Left ventricle myocardium superior (tissue), 1 donor: ENCODE results near the gene PRR13. TPM values are rescaled to one million over a fixed set of nuclear protein-coding genes. Genes with fewer than 3 reads are reported as not detected.

ENCODE experiments used
- ATAC-seq: fragments of 200-7000 bp; cut with Tn5 transposase; one replicate; pipeline ENCODE4 v1.9.1; 2020; ENCODE audit warnings: mild to moderate bottlenecking, moderate library complexity
- DNase-seq: peaks from one replicate; pipeline ENCODE4 v3.0.0-alpha.2; 2020
- intact Hi-C: fragments of 100-400 bp; cut with micrococcal nuclease; formaldehyde crosslinking; loops from one replicate; pipeline ENCODE4 v1.11.0; 2022
- total RNA-seq: library from RNA; stranded (reverse); fragmentation: NEBNext Ultra II Directional; extraction: Animal tissue kit (Norgen Biotek cat#: 25700); gene quantifications from one replicate; pipeline ENCODE4 v1.2.1, GENCODE V29; 2021
- donor health status: DM: no; HTN: yes; CAD: no; lungs with severe emphysema.

Gene PRR13
- total RNA-seq, 1 donor from 2014 or later: 56.1 TPM

DNA sequence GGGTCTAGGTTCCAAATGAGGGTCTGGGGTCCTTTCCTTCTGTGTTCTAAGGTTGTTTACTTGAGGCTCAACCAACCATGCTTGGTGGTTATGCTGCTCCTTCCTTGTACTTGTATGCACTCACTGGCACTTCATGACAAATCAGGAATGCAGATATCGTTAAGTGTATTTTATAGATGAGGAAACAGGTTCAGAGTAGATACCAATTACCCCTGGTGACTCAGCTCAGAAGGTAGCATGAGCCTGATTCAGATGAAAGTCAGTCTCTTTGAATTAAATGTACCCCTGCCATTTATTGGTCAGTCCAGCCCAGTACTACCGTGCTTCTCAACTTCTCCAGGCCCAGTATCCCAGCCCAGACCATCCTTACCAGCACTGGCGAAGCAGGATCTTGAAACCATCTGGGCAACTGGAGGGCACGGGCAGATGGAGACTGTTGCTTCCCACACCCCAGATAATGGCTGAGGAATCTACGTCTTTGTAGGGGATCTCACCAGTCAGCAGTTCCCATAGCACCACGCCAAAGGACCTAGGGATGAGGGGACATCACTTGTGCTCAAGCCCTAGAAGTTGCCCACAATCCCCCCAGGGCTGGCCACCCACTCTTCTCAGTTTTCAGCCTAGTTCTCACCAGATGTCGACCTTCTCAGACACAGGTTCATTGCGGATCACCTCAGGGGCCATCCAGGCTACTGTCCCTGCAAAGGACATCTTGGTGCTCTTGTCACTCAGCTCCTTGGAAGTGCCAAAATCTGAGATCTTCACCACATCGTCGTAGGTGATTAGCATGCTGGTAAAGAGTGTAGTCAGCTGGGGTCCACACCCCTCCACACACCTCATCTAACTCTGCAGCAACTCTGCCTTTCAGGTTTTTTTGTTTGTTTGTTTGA is 43.4 kb downstream of the PRR13 start:
- intact Hi-C loops: no loop called here
- no peak for ATAC-seq
- no peak for DNase-seq

DNA sequence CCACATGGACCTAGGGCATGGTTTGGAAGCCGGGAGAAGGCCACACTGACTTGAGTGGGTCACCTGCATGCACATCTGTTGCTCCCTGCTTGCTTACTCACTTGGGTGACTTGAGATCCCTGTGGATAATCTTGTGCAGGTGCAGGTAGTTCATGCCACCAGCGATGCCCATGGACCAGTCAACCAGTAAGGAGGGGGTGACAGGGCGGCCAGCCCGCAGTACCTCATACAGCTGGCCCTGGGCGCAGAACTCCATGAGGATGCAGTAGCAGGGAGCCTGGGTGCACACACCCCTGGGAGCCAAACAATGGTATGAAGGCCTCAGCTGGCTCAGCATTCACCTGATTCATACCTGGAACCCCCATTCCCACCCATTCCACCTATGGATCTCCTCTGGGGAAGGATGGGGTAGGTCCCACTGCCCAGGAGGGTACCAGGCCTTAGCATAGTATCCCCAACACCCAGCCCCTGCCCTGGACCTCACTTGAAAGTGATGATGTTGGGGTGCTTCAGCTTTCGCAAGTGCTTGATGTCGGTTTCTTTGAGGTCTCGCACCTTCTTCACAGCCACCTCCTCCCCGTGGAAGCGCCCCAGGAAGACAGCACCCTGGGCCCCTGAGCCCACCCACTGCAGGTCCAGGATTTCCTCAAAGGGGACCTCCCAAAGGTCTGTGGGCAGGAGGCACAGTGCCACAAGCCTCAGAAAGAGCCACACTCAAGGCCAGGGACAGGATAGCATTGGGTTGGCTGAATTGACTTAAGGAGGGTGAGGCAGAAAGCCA is 44.6 kb downstream of the PRR13 start:
- DNase-seq: no peak

DNA sequence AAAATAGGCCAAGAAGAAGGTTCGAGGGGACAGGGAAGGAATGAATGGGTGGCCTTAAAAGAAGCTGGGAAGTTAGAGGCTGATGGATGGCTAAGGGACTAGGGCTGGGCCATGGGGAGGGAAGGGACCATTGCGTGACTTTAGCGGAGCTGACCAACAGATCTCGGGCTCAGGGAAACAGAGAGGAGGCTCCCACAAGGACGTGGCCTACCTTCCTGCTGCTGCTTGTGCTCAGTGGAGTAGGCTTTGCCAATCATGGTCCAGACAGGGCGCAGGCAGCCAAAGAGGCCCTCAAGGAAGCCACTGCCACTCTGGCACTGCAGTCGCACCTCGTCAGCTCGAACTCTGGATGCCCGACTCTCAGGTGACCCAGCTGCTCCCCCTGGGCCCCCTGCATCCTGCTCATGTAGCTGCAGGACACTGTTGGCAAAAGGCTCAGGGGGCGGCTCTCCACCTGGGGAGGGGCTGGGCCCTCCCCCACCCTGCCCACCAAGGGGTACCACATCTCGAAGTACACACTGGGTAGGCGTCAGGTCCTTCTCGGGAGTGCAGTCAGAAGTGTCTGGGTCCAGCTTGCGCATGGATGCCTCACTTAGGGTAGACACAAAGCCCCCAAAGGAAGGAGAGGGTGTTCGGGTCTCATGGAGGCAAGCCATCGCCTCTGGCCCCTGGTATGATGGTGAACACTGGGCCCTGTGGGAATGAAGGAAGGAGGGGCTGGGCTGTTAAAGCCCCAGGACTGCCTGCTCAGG is 45.4 kb downstream of the PRR13 start:
- no peak for ATAC-seq
- DNase-seq: no peak
- intact Hi-C loops: no loop called here

More for the DNA sequence above, 44.6 kb downstream of the PRR13 start:
- no peak for ATAC-seq
- intact Hi-C loops: no loop called here

DNA sequence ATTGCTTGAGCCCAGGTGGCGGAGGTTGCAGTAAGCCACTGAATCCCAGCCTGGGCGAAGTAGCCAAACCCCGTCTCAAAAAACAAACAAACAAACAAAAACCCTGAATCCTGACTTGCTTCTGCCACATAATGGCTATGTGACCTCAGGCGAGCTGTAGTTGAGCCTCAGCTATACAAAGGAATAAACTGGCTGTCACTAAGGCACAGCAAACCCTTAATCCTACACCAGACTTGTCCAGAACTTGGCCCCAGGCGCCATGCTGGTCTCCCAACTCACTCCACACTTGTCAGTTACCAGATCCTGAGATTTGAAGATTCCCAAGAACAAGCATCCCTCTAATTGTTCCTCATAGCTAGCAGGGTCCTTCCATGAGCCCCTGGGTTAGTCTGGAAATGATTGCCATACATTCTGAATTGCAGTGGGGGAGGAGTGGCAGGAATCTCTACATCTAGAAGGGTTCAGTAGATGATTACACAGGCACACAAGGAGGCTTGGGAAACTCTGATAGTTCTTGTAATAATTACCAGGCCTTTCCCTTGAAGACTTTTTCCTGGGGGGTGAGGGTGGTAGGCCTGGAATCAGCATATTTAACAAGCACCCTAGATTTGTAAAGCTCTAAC is 47.8 kb downstream of the PRR13 start:
- DNase-seq (no peak), ATAC-seq (no peak)
- intact Hi-C loops: no loop called here

DNA sequence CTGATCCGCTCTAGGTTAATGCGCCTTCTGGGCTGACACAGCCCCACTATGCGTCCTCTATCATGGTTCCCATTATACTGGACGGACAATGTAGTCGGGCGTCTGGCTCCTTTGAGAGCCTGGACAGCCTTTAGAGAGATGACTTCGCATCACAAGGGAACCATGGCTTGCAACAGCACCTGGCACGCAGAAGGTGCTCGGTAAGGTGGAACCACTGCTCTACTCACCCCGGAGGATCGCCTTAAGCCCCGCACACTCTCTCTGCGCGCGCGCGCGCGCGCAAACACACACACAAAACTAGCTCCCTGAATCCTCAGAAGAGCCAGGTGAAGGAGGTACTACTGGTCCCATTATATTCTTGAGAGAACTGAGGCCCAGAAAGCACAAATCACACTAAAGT is 50.7 kb downstream of the PRR13 start:
- no peak for ATAC-seq
- intact Hi-C loops: no loop called here
- no peak for DNase-seq

DNA sequence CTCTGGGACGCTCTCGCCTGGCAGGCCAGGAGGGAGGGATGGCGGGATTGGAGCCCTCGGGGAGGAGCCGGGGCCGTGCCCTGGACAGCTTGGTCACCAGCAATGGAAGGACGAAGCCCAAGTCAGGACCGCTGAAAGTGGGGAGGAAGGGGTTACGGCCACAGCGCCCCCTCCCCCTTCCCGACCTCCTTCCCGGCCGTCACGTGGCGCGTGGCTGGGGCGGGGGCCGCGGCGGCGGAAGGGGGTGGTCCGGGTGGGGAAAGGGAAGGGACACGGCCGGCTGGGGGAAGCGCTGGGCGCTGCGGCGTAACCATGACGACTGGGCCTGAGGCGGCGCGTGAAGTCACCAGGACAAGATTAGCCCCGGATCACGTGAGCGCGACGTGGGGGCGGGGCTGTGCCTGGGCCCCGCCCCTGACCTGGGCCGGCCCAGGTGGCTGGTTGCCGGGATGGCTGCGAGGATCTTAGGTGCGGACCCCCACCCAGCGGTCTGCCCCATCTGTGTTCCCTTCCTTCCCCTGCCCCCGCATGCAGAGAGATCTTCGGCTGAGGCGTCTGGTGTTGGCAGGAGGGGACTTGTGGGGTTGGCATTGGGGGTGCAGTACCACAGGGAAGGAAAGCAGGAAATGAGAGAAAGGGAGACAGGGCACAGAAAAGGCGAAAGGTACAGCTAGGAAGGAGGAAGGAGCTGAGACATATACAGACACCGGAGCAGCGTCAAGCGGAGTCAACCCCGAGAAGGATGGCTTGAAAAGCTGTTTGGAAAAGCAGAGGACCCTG is 51.5 kb downstream of the PRR13 start:
- intact Hi-C loops: no loop called here
- peak; percentile 94 for DNase-seq
- peak; percentile 95 for ATAC-seq

DNA sequence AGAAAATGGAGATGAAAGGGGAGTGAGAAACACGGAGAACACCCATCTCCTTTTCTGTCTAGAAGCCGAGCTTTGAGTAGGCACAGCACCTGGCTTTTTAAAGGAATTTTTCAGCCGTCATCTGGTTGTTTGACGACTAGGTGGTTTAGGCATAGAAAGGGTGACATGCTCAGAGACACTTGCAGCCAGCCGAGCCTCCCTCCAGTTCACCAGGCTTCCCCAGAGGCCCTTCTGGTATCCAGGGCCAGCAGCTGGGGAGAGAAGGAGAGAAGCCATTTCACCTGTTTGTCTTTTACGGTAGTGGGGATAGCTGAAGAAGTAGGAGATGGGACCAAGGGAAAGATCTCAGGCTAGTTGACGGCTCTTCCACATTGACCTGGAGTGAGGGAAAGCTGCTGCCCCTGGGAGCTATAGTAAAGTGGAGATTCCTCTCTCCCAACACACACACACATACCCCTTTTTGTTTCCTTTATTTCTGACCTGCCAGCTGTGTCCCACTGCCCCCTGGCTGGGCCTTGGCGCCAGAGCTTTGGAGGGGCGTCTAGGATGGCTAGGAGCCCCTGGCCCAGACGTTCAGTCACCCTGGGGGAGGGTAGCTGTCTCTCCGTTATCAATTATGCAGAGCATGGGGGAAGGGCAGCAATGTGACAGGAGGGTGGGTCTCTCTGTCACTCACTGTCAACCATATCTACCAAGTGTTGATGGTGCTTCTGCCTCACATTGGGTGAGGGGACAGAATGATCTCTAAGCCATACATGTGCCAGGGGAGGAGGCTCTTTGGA is 52.3 kb downstream of the PRR13 start:
- intact Hi-C loops: no loop called here
- DNase-seq (no peak), ATAC-seq (no peak)

Other genes with a start within 250 kb of the PRR13 start
- gene ITGB7, start 234.5 kb upstream of the PRR13 start, total RNA-seq: 1.3 TPM
- gene RARG, start 209.5 kb upstream of the PRR13 start, total RNA-seq: 16.9 TPM
- gene ESPL1, start 173.4 kb upstream of the PRR13 start, total RNA-seq: 0.17 TPM
- 374 TPM for gene PFDN5, start 146.2 kb upstream of the PRR13 start, total RNA-seq
- gene MYG1, start 142.0 kb upstream of the PRR13 start, total RNA-seq: 42.5 TPM
- gene AAAS, start 120.1 kb upstream of the PRR13 start, total RNA-seq: 39.4 TPM
- not detected for gene SP7, start 105.4 kb upstream of the PRR13 start, total RNA-seq
- 30.1 TPM for gene SP1, start 61.6 kb upstream of the PRR13 start, total RNA-seq
- not detected for gene AMHR2, start 17.9 kb upstream of the PRR13 start, total RNA-seq
- gene PCBP2, start 10.4 kb downstream of the PRR13 start, total RNA-seq: 557 TPM
- 4.2 TPM for gene MAP3K12, start 57.7 kb downstream of the PRR13 start, total RNA-seq
- gene TARBP2, start 59.5 kb downstream of the PRR13 start, total RNA-seq: 10.1 TPM
- gene NPFF, start 65.8 kb downstream of the PRR13 start, total RNA-seq: not detected
- 37.7 TPM for gene ATF7, start 184.6 kb downstream of the PRR13 start, total RNA-seq
- gene ATP5MC2, start 234.3 kb downstream of the PRR13 start, total RNA-seq: 623 TPM